Suprapubic skin (tissue), 4 donors: ENCODE results near the gene C2CD4C.

Source experiments
- EP300 ChIP-seq: sonication (generic); formaldehyde crosslinking; IDR thresholded peaks from one replicate; pipeline ENCODE4 v1.6.1; 2017; ENCODE audit warnings: antibody characterized with exemption
- POLR2A ChIP-seq, 2 donors: fragments of 450-650 bp; IDR thresholded peaks; one replicate each; pipeline ENCODE4 v1.6.1; 2017; ENCODE audit warnings: antibody characterized with exemption in 2 of 2, mild to moderate bottlenecking in 2 of 2, moderate library complexity in 2 of 2
- POLR2AphosphoS5 ChIP-seq, 3 donors: sonication (generic); formaldehyde crosslinking; IDR thresholded peaks; one replicate each; pipeline ENCODE4 v1.6.1; 2017; ENCODE audit warnings: antibody characterized with exemption in 3 of 3
- TF ChIP-seq, protein P1 (sequence below), 2 donors: fragments of 200-600 bp in 1 of 2; fragments of 450-650 bp in 1 of 2; sonication (generic) in 1 of 2; IDR thresholded peaks; one replicate each; pipeline ENCODE4 v1.5.1; 2016 to 2019; ENCODE audit warnings: antibody characterized with exemption in 2 of 2, mild to moderate bottlenecking in 1 of 2, moderate library complexity in 1 of 2

- TF ChIP-seq EP300 (no peak), POLR2A (IDR thresholded peaks at IDR 0.05) (no peak), POLR2AphosphoS5 (IDR thresholded peaks at IDR 0.05) (no peak)
- TF ChIP-seq, protein P1, sequence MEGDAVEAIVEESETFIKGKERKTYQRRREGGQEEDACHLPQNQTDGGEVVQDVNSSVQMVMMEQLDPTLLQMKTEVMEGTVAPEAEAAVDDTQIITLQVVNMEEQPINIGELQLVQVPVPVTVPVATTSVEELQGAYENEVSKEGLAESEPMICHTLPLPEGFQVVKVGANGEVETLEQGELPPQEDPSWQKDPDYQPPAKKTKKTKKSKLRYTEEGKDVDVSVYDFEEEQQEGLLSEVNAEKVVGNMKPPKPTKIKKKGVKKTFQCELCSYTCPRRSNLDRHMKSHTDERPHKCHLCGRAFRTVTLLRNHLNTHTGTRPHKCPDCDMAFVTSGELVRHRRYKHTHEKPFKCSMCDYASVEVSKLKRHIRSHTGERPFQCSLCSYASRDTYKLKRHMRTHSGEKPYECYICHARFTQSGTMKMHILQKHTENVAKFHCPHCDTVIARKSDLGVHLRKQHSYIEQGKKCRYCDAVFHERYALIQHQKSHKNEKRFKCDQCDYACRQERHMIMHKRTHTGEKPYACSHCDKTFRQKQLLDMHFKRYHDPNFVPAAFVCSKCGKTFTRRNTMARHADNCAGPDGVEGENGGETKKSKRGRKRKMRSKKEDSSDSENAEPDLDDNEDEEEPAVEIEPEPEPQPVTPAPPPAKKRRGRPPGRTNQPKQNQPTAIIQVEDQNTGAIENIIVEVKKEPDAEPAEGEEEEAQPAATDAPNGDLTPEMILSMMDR (IDR thresholded peaks at IDR 0.05): no peak
Measured at GRCh38 chr19:455031-455705, 46.2 kb upstream of the C2CD4C start.
